HEK293 (cell line): ENCODE measurements around the gene FYB1.

Experiments used
- HOXA7 ChIP-seq: sonication (generic); formaldehyde crosslinking; IDR thresholded peaks from 2 replicates; pipeline ENCODE4 v1.8.1; 2022; ENCODE audit warnings: missing genetic modification reagents, borderline replicate concordance
- ZNF138 ChIP-seq: fragments of 450-650 bp; formaldehyde crosslinking; IDR thresholded peaks from 2 replicates; pipeline ENCODE4 v1.5.1; 2016; ENCODE audit warnings: missing biosample characterization, missing genetic modification characterization, borderline replicate concordance
- ZNF302 ChIP-seq: fragments of 450-650 bp; formaldehyde crosslinking; IDR thresholded peaks from 2 replicates; pipeline ENCODE4 v1.5.1; 2016; ENCODE audit warnings: missing biosample characterization, missing genetic modification characterization, low read depth
- ZNF560 ChIP-seq: fragments of 450-650 bp; formaldehyde crosslinking; IDR thresholded peaks from 2 replicates; pipeline ENCODE4 v1.5.1; 2017; ENCODE audit warnings: missing biosample characterization, missing genetic modification characterization, borderline replicate concordance
- ZNF626 ChIP-seq: fragments of 450-650 bp; sonication (Bioruptor Pico); formaldehyde crosslinking; IDR thresholded peaks from 2 replicates; pipeline ENCODE4 v1.5.1; 2018; ENCODE audit warnings: missing biosample characterization, missing genetic modification characterization, inconsistent platforms
- TF ChIP-seq, protein P1 (sequence below): fragments of 450-650 bp; formaldehyde crosslinking; IDR thresholded peaks from 2 replicates; pipeline ENCODE4 v1.5.1; 2016; ENCODE audit warnings: missing biosample characterization, missing genetic modification characterization
- TF ChIP-seq, protein P2 (sequence below): sonication (generic); formaldehyde crosslinking; IDR thresholded peaks from 2 replicates; pipeline ENCODE4 v1.8.1; 2022; ENCODE audit warnings: mild to moderate bottlenecking, moderate library complexity, missing genetic modification reagents
- TF ChIP-seq, protein P3 (sequence below): fragments of 450-650 bp; formaldehyde crosslinking; IDR thresholded peaks from 2 replicates; pipeline ENCODE4 v1.5.1; 2016; ENCODE audit warnings: missing biosample characterization, missing genetic modification characterization, borderline replicate concordance
- TF ChIP-seq, protein P4 (sequence below): fragments of 450-650 bp; IDR thresholded peaks from 2 replicates; pipeline ENCODE4 v1.5.1; 2018; ENCODE audit warnings: missing biosample characterization, missing genetic modification characterization

DNA sequence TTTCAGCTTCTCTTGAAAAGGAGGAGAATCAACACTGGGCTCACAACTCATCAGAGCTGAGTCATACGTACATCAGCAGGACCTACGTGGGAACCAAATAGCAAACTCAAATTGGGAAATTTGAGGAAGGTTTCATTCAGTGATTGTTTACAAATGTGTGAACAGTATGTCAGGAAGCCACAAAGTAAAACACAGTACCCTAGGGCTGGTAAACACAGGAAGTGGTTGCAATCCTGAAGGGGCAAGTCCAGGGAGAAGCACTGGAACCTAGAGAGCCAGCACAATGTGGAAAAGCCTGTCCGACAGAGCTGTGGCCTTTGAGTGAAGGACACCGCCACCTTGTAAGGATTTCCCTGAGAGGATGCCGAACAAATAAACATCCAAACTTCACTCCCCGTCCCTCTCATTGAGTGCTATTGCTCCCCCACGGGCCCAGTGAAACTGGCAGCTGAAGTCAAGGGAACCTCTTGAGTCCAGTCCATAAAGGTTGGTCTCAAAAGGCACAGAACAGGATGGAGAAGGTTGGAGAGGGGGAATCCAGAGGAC, 118.4 kb downstream of the FYB1 start:
- TF ChIP-seq HOXA7 (CRISPR knock-in tag): no peak
- TF ChIP-seq, protein P1, sequence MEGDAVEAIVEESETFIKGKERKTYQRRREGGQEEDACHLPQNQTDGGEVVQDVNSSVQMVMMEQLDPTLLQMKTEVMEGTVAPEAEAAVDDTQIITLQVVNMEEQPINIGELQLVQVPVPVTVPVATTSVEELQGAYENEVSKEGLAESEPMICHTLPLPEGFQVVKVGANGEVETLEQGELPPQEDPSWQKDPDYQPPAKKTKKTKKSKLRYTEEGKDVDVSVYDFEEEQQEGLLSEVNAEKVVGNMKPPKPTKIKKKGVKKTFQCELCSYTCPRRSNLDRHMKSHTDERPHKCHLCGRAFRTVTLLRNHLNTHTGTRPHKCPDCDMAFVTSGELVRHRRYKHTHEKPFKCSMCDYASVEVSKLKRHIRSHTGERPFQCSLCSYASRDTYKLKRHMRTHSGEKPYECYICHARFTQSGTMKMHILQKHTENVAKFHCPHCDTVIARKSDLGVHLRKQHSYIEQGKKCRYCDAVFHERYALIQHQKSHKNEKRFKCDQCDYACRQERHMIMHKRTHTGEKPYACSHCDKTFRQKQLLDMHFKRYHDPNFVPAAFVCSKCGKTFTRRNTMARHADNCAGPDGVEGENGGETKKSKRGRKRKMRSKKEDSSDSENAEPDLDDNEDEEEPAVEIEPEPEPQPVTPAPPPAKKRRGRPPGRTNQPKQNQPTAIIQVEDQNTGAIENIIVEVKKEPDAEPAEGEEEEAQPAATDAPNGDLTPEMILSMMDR (tag by site-specific recombination): no peak
- TF ChIP-seq ZNF560 (tag by site-specific recombination): no peak
- TF ChIP-seq ZNF302 (tag by site-specific recombination): no peak
- TF ChIP-seq, protein P2, sequence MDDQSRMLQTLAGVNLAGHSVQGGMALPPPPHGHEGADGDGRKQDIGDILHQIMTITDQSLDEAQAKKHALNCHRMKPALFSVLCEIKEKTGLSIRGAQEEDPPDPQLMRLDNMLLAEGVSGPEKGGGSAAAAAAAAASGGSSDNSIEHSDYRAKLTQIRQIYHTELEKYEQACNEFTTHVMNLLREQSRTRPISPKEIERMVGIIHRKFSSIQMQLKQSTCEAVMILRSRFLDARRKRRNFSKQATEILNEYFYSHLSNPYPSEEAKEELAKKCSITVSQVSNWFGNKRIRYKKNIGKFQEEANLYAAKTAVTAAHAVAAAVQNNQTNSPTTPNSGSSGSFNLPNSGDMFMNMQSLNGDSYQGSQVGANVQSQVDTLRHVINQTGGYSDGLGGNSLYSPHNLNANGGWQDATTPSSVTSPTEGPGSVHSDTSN: no peak
- TF ChIP-seq ZNF138: no peak
- TF ChIP-seq, protein P3, sequence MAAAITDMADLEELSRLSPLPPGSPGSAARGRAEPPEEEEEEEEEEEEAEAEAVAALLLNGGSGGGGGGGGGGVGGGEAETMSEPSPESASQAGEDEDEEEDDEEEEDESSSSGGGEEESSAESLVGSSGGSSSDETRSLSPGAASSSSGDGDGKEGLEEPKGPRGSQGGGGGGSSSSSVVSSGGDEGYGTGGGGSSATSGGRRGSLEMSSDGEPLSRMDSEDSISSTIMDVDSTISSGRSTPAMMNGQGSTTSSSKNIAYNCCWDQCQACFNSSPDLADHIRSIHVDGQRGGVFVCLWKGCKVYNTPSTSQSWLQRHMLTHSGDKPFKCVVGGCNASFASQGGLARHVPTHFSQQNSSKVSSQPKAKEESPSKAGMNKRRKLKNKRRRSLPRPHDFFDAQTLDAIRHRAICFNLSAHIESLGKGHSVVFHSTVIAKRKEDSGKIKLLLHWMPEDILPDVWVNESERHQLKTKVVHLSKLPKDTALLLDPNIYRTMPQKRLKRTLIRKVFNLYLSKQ (tag by site-specific recombination): no peak
- no peak for TF ChIP-seq ZNF626 (tag by site-specific recombination)
- TF ChIP-seq, protein P4, sequence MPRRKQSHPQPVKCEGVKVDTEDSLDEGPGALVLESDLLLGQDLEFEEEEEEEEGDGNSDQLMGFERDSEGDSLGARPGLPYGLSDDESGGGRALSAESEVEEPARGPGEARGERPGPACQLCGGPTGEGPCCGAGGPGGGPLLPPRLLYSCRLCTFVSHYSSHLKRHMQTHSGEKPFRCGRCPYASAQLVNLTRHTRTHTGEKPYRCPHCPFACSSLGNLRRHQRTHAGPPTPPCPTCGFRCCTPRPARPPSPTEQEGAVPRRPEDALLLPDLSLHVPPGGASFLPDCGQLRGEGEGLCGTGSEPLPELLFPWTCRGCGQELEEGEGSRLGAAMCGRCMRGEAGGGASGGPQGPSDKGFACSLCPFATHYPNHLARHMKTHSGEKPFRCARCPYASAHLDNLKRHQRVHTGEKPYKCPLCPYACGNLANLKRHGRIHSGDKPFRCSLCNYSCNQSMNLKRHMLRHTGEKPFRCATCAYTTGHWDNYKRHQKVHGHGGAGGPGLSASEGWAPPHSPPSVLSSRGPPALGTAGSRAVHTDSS (tag by site-specific recombination): no peak
